RWPE1 (cell line): ENCODE data around the gene ACOX3.
"Not testable (repeated sequence)": the region's sequence is repeated elsewhere in the genome, so short reads cannot be mapped to it uniquely, and the experiment has no call there.

ENCODE experiments used
- CTCF ChIA-PET: fragments of 350-600 bp; sonication (Branson Sonifier 250); formaldehyde crosslinking; extraction: SDS; loops from one replicate; lab custom pipeline; 2021; lab: Yijun Ruan, JAX
- POLR2A ChIA-PET: fragments of 400-600 bp; formaldehyde crosslinking; extraction: SDS; loops from one replicate; lab custom pipeline; 2020; ENCODE audit warnings: antibody characterized with exemption; ENCODE audit not compliant: low non-redundant PET; lab: Yijun Ruan, JAX
- DNase-seq: peaks from one replicate; pipeline ENCODE4 v3.0.0; 2012; ENCODE audit warnings: low spot score
- H3K27ac ChIP-seq: fragments of 450-650 bp; 2 replicates; pipeline ENCODE4 v1.5.1; 2017
- TF ChIP-seq, protein P1 (sequence below): fragments of 450-650 bp; conservative IDR thresholded peaks from 2 replicates; pipeline ENCODE4 v1.5.1; 2017; ENCODE audit warnings: low read depth, mild to moderate bottlenecking

Gene ACOX3

DNA sequence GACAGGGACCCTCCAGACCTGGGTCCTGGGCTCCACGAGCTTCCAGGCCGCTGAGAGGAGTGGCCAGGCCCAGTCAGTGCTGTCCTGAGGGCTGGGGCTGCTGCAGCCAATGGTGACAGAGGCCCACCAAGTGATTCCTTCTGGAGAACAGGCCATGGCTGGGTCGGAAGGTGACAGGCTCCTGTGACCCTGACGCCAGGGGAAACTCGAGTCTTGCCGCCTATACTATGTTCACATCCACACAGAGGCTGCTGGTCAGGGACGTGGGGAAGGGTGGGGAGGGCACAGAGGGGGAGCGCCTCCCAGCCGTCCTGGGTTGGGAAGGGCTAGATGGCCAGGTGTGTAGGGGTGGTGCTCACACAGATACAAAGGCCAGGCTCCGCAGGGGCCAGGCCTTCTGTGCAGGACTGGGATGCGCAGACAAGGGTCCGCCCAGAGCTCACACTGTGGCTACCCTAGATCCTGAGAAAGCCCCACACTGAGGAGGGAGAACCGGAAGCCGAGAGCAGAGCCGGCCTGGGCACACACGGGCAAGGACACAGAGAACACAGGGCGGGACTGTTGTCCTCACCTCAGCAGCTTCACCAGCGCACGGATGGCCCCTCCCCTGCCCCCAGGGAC lies 89.6 kb downstream of the ACOX3 start:
- ChIA-PET CTCF (no interaction called here), POLR2A (no interaction called here)
- H3K27ac ChIP-seq: no peak overlapping the region
- no peak for DNase-seq
- TF ChIP-seq, protein P1, sequence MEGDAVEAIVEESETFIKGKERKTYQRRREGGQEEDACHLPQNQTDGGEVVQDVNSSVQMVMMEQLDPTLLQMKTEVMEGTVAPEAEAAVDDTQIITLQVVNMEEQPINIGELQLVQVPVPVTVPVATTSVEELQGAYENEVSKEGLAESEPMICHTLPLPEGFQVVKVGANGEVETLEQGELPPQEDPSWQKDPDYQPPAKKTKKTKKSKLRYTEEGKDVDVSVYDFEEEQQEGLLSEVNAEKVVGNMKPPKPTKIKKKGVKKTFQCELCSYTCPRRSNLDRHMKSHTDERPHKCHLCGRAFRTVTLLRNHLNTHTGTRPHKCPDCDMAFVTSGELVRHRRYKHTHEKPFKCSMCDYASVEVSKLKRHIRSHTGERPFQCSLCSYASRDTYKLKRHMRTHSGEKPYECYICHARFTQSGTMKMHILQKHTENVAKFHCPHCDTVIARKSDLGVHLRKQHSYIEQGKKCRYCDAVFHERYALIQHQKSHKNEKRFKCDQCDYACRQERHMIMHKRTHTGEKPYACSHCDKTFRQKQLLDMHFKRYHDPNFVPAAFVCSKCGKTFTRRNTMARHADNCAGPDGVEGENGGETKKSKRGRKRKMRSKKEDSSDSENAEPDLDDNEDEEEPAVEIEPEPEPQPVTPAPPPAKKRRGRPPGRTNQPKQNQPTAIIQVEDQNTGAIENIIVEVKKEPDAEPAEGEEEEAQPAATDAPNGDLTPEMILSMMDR: no peak

DNA sequence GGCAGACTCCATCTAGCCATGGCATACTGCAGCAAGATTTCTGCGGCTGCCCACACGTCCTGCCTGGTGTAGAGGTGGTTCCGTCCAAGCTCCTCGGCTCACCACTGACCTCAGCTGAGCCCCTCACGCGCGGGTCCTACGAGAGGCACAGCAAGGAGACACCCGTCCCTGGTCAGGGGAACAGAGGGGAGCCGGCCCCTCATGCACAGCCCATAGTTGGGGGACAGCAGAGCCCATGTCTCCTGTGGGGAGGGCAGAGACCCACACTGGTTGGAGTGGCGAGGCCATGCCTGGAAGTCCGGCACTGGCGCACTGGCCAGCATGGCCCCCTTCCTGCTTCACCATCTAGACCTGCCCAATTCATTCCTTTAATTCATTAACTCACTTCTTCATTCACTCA lies 90.2 kb downstream of the ACOX3 start:
- POLR2A ChIA-PET: no interaction called here
- CTCF ChIA-PET: no interaction called here
- H3K27ac ChIP-seq: no peak overlapping the region
- TF ChIP-seq, protein P1: no peak
- DNase-seq: no peak

DNA sequence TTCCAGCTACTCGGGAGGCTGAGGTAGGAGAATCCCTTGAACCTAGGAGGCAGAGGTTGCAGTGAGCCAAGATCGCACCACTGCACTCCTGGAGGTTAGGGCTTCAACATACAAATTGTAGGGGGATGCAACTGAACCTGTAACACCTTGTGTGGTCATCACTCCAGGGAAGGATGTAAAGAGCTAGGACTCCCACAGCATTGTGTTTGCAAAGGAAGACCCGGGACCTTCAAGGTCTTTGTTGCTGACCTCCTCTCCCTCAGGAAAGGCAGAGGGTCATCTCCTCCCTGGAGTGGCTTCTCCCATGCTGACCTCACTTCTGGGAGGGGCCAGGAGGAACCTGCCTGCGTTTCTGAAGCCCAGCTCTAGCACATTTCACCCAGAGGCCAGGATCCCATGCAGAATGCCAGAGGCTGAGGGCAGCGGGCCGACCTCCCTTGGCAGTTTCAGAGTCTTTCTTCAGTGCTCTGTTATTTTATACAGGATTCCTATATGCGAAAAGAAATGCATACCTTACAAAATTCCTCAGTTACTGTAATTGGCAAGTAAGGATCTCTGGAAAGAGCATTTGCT lies 90.8 kb downstream of the ACOX3 start:
- TF ChIP-seq, protein P1: no peak
- DNase-seq: no peak
- ChIA-PET POLR2A (no interaction called here), CTCF (no interaction called here)
- H3K27ac ChIP-seq: no peak overlapping the region

DNA sequence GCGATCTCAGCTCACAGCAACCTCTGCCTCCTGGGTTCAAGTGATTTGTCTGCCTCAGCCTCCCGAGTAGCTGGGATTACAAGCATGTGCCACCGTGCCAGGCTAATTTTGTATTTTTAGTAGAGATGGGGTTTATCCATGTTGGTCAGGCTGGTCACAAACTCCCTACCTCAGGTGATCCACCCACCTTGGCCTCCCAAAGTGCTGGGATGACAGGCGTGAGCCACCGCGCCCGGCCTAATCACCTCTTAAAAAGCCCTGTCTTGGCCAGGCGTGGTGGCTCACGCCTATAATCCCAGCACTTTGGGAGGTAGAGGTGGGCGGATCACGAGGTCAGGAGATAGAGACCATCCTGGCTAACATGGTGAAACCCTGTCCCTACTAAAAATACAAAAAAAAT lies 91.3 kb downstream of the ACOX3 start:
- DNase-seq, CTCF ChIA-PET, POLR2A ChIA-PET, H3K27ac ChIP-seq: not testable (repeated sequence)

DNA sequence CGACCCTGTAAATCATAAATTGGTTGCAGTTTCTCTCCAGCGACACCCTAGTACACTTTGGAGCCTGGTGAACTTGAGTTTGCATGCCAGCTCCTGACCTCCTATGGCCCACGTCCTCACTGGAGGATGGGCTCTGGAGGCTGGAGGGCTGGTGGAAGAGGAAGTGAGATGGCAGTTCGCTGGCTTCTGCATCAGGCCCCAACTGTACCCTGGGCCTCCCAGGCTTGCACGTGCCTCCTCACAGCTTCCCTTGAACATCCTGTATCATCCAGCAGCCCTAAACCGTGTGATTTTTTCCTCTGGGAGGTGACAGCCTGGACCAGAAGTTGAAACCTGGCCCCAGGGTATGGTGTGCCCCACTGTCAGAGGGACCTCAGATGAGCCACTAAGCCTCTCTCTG lies 92.5 kb downstream of the ACOX3 start:
- DNase-seq: no peak
- ChIA-PET CTCF (no interaction called here), POLR2A (no interaction called here)
- no peak overlapping the region for H3K27ac ChIP-seq
- TF ChIP-seq, protein P1: no peak

DNA sequence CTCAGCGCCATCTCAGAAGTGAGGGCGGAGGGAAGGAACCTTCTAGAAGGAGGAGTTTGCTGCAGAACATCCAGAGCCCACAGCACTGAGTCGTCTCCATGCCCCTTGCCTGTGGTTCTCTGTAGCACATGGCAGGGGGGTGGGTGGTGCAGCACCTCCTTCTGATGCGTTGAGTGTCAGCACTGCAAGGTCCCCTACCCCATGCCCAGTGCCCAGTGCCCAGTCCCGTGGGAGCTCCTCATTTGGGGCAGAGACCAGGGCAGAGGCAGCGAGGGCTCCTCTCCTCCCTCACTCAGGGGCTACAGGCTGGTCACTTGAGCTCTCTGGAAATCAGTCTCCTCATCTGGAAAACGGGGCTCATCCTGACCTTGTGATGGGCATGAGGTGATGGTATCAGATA lies 92.9 kb downstream of the ACOX3 start:
- ChIA-PET POLR2A (no interaction called here), CTCF (no interaction called here)
- no peak overlapping the region for H3K27ac ChIP-seq
- TF ChIP-seq, protein P1: no peak
- no peak for DNase-seq

DNA sequence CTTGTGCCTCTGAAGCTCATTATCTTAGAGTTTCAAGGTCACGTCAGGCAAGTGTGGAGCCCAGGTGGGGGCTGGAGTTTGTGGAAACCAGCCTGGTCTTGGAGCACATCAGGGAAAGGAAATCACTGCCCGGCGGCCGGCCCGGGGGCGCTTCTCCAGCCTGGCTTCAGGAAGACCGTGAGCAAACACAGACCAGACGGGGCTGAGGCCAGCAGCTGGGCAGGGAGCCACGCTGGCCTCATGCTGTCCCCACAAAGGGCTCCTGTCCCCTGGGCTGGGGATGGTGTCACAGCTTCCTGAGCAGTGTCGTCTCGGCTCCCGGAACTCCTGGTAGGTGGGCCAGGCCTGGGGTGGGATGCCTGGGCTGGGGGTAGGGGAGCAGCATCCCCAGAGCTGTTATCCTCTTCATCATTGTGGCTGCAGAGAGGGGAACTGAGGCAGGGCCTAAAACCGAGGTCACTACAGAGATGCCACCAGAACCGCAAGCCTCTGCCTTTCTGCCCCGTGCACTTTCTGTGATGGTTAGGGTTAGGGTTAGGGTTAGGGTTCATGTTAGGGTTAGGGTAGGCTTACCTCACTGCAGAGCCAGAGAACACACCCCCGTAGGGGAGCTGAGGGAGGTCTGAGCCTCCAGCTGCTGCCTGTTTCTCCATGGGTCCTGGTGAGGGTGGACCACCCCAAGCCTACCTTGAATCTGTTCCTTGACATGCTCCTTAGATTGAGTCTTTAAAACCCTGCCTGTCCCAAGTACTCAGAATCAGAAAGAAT lies 93.5 kb downstream of the ACOX3 start:
- TF ChIP-seq, protein P1: no peak
- no peak for DNase-seq
- ChIA-PET POLR2A (interaction anchor here (0.6 kb wide), 1 partner anchor 40 kb away, joined by 4 read pairs; no protein-coding TSS in a partner anchor), CTCF (no interaction called here)
- no peak overlapping the region for H3K27ac ChIP-seq
